ENCODE measurements around the gene PLEK2. TPM values are rescaled to one million over a fixed set of nuclear protein-coding genes. Genes with fewer than 3 reads are reported as not detected.

PLEK2 gene
- total and polyA plus RNA-seq, 2 donors (not counting 3 experiments of a cell fraction or from before 2014, with no cell fraction given): 1.4 to 3.8 TPM

DNA sequence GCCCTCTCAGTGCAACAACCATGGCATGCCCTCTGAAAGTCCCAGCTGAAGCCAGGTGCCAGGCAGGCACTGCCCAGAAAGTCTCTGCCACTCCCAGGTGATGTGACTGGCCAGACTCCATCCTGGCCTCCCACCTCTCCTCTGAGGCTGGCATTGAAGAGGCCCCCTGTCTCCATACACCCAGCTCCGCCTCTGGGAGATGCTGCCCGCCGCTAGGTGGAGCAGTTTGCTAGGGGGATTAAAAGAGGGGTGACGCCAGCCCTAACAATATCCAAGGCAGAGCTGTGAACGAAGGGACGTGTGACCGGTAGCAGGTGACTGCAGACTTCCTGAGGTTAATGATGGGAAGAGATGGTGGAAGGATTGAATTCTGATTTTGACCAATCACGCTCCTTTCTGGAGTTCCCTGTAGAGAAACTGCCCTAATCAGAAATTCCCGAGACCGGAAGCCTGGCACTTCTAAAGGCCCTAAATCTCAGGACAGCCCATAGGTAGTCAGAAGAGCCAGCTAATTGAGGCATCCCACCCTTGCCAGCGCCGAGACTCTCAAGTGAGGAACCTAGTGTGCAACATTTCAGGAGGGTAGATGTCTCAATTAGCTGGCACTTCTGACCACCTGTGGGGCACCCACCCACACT, 8.3 kb upstream of the PLEK2 start:
- no TSS peak for BruUV-seq (replicated peaks)
- Histone ChIP-seq H3K4me1 (ENCODE audit: control insufficient read depth, extremely low read depth, insufficient read depth, low read length) (peaks cover 13% of the 10 kb centered on the region), H3K9me3 (replicated peaks; ENCODE audit: control insufficient read depth, insufficient read depth, low read length) (no peaks in the 10 kb centered on the region), H4K20me1 (replicated peaks; ENCODE audit: control insufficient read depth, extremely low read depth, insufficient read depth, low read length) (no peaks in the 10 kb centered on the region), H2AFZ (ENCODE audit: low read depth, low read length) (no peak overlapping the region), H3K36me3 (ENCODE audit: control insufficient read depth in 2 of 2, extremely low read depth in 1 of 2, insufficient read depth in 2 of 2, low read length in 2 of 2) (no peaks in the 10 kb centered on the region), H3K9ac (replicated peaks; ENCODE audit: extremely low read depth, insufficient read depth, low read length) (no peak overlapping the region), H3K79me2 (ENCODE audit: control insufficient read depth, insufficient read depth, low read length) (no peaks in the 10 kb centered on the region), H3K27ac (ENCODE audit: insufficient read depth, low read depth, low read length) (no peak overlapping the region), H3K27me3 (ENCODE audit: control insufficient read depth in 2 of 2, insufficient read depth in 2 of 2, low read length in 2 of 2) (no peaks in the 10 kb centered on the region), H3K4me3 (replicated peaks in 1 of 3; ENCODE audit: insufficient read depth in 1 of 3, low read depth in 1 of 3, low read length in 3 of 3) (no peak overlapping the region), H3K9me1 (replicated peaks; ENCODE audit: control insufficient read depth, extremely low read depth, insufficient read depth, low read length) (no peaks in the 10 kb centered on the region), H3K4me2 (ENCODE audit: insufficient read depth, low read length) (no peak overlapping the region)
- DNase-seq (ENCODE audit: low read depth, low spot score): no peak
- no peak for FAIRE-seq
- ChIA-PET POLR2A (no interaction called here), CTCF (interaction anchor here (1.0 to 3.5 kb wide), 7 partner anchors 8 to 284 kb away, joined by 3 to 10 read pairs (median 3); partner anchors contain the start of gene ATP6V1D)
- TF ChIP-seq, protein P1, sequence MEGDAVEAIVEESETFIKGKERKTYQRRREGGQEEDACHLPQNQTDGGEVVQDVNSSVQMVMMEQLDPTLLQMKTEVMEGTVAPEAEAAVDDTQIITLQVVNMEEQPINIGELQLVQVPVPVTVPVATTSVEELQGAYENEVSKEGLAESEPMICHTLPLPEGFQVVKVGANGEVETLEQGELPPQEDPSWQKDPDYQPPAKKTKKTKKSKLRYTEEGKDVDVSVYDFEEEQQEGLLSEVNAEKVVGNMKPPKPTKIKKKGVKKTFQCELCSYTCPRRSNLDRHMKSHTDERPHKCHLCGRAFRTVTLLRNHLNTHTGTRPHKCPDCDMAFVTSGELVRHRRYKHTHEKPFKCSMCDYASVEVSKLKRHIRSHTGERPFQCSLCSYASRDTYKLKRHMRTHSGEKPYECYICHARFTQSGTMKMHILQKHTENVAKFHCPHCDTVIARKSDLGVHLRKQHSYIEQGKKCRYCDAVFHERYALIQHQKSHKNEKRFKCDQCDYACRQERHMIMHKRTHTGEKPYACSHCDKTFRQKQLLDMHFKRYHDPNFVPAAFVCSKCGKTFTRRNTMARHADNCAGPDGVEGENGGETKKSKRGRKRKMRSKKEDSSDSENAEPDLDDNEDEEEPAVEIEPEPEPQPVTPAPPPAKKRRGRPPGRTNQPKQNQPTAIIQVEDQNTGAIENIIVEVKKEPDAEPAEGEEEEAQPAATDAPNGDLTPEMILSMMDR (IDR thresholded peaks at IDR 0.05; ENCODE audit: extremely low read depth in 1 of 2, insufficient read depth in 1 of 2, low read depth in 1 of 2, low read length in 2 of 2): peak in 1 of 2 donors; percentile 21
- TF ChIP-seq MYC (IDR thresholded peaks at IDR 0.05; ENCODE audit: low read depth, low read length) (no peak), GATA2 (IDR thresholded peaks at IDR 0.05; ENCODE audit: insufficient read depth, insufficient read length, low read depth, low read length) (no peak)
- intact Hi-C loops (cut with micrococcal nuclease): loop anchor here (10.0 kb wide), 1 partner anchor 95 kb away; no protein-coding TSS in a partner anchor
- dilution Hi-C loops (cut with MboI; ENCODE audit: extremely low pct_ligation_motif_present, low sequenced_read_pairs): no loop called here
